ENCODE results near the gene SEC14L3. TPM values are rescaled to one million over a fixed set of nuclear protein-coding genes. Genes with fewer than 3 reads are reported as not detected.

SEC14L3 gene
- total RNA-seq, 1 experiment from 2014 or later, result not detected

DNA sequence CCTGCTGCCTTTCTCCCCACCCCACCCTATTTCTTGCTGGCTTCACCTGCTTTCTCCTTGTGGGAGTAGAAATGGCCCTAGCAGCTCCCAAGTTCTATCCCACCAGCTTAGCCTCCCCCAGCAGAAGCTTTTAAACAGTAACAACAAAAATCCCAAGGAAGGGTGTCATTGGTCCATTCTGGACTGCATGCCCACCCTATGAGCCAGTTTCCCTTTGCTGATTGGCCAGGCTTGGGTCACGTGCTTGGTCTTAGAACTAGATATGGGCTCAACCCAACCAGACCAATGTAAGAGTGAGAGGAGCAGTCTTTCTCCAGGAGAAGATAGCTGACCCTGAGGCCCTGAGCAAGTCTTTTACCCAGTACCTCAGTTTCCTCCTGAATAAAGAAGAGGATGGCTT lies 43.9 kb downstream of the SEC14L3 start:
- Histone ChIP-seq H3K14ac (ENCODE audit: insufficient read depth, low read length) (no peak overlapping the region), H2AK5ac (ENCODE audit: insufficient read length, low read length) (no peak overlapping the region), H2BK12ac (ENCODE audit: insufficient read length, low read depth, low read length) (no peak overlapping the region), H4K8ac (replicated peaks; ENCODE audit: insufficient read length, low read depth, low read length) (no peak overlapping the region), H4K5ac (ENCODE audit: insufficient read length, low read depth, low read length) (no peak overlapping the region), H4K20me1 (ENCODE audit: control insufficient read depth, insufficient read depth, insufficient read length) (no peaks in the 10 kb centered on the region), H3K18ac (ENCODE audit: insufficient read length, low read depth, low read length) (no peak overlapping the region), H2BK15ac (ENCODE audit: low read depth, low read length) (no peak overlapping the region), H3K27ac (ENCODE audit: insufficient read length, low read depth, low read length) (no peak overlapping the region), H3K79me2 (ENCODE audit: insufficient read depth, low read length) (no peaks in the 10 kb centered on the region; the same call in 1 of the 2 replicates), H3K4me1 (ENCODE audit: insufficient read depth, low read length) (no peaks in the 10 kb centered on the region), H3K9me3 (ENCODE audit: control insufficient read depth, low read depth, low read length) (no peaks in the 10 kb centered on the region), H3K27me3 (ENCODE audit: insufficient read depth, low read length) (no peaks in the 10 kb centered on the region), H3K23me2 (ENCODE audit: insufficient read length, low read depth, low read length, poor library complexity, severe bottlenecking) (peaks cover 19% of the 10 kb centered on the region), H3K56ac (ENCODE audit: insufficient read length, low read depth, low read length) (no peak overlapping the region), H2AFZ (ENCODE audit: low read length) (no peak overlapping the region), H2BK20ac (ENCODE audit: low read depth, low read length, poor library complexity, severe bottlenecking) (no peak overlapping the region), H3T11ph (ENCODE audit: low read length) (no peak overlapping the region), H3K4ac (ENCODE audit: low read depth, low read length) (no peak overlapping the region), H3K4me2 (ENCODE audit: insufficient read depth, insufficient read length, low read length) (no peak overlapping the region), H3K79me1 (ENCODE audit: insufficient read depth, low read depth, low read length, poor library complexity, severe bottlenecking) (no peaks in the 10 kb centered on the region), H2BK5ac (ENCODE audit: insufficient read length, low read length) (no peak overlapping the region), H4K91ac (ENCODE audit: insufficient read length, low read depth, low read length) (no peak overlapping the region), H2BK120ac (ENCODE audit: low read depth, low read length, poor library complexity, severe bottlenecking) (no peak overlapping the region), H3K23ac (ENCODE audit: insufficient read length, low read depth, low read length) (no peak overlapping the region), H3K9ac (ENCODE audit: extremely low read depth, insufficient read length, low read length) (no peak overlapping the region)
- Mint-ChIP-seq H3K27me3 (ENCODE audit: low read depth) (no peaks in the 10 kb centered on the region; the same call in 1 of the 2 replicates), H3K27ac (no peak overlapping the region), H3K4me3 (peak overlapping the region in 1 of 2 experiments; percentile 35; a peak in 1 of 5 replicates), H3K36me3 (ENCODE audit: insufficient read depth in 1 of 3, low read depth in 3 of 3) (peaks cover 12 to 22% (median 21%) of the 10 kb centered on the region in 3 experiments), H3K9me3 (no peaks in the 10 kb centered on the region), H3K4me1 (peaks cover 23 to 24% of the 10 kb centered on the region in 2 experiments)
- TF ChIP-seq, protein P1, sequence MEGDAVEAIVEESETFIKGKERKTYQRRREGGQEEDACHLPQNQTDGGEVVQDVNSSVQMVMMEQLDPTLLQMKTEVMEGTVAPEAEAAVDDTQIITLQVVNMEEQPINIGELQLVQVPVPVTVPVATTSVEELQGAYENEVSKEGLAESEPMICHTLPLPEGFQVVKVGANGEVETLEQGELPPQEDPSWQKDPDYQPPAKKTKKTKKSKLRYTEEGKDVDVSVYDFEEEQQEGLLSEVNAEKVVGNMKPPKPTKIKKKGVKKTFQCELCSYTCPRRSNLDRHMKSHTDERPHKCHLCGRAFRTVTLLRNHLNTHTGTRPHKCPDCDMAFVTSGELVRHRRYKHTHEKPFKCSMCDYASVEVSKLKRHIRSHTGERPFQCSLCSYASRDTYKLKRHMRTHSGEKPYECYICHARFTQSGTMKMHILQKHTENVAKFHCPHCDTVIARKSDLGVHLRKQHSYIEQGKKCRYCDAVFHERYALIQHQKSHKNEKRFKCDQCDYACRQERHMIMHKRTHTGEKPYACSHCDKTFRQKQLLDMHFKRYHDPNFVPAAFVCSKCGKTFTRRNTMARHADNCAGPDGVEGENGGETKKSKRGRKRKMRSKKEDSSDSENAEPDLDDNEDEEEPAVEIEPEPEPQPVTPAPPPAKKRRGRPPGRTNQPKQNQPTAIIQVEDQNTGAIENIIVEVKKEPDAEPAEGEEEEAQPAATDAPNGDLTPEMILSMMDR (conservative IDR thresholded peaks at IDR 0.05), result no peak
- DNase-seq, result no peak
- WGBS (ENCODE audit: extremely low coverage, insufficient read length, low lambda C conversion rate), result no CpG with 5 or more reads among the region's 1 CpG

All from H9 (cell line).